Measurements from ENCODE around the gene APOA4.

The APOA4 gene

GRCh38 chr11:116773203-116774097, 49.7 kb downstream of the APOA4 start:
- peak; percentile 72 for DNase-seq

GRCh38 chr11:116772443-116773202, 50.5 kb downstream of the APOA4 start, which contains the start of gene BUD13:
TSS of gene BUD13 (minus strand) at chr11:116772987. CDS start at chr11:116772964, 23 bp downstream.
- peak; percentile 93 for DNase-seq

DNA sequence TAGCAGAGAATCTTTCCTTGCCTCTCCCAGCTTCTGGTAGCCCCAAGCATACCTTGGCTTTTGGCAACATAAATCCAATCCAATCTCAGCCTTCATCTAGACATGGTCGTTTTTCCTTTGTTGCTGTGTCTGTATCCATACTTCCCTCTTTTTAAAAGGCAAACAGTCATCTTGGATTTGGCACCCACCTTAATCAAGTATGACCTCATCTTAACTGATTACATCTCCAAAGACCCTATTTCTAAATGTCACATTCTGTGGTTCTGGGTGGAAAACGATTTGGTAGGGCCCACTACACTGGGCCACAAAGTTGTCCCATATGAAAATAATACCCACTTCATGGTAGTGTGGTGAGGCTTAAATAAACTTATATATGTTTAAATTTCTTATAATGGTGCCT, 51.2 kb downstream of the APOA4 start:
- DNase-seq, result no peak
